Stomach (tissue), 4 donors: Measurements from ENCODE around the gene STAT5B.
"Not testable (repeated sequence)": the region's sequence is repeated elsewhere in the genome, so short reads cannot be mapped to it uniquely, and the experiment has no call there.

Experiments used
- POLR2A ChIP-seq, 4 donors: fragments of 450-650 bp; IDR thresholded peaks; one replicate each; pipeline ENCODE4 v1.6.1; 2016; ENCODE audit warnings: antibody characterized with exemption in 4 of 4, control low read depth in 2 of 4, mild to moderate bottlenecking in 1 of 4, moderate library complexity in 1 of 4
- TF ChIP-seq, protein P1 (sequence below), 7 experiments: fragments of 450-650 bp in 4 of 7; fragments of 200-600 bp in 3 of 7; sonication (generic) in 3 of 7; IDR thresholded peaks; one replicate each; pipeline ENCODE4 v1.5.1; 2016 to 2019; ENCODE audit warnings: antibody characterized with exemption in 7 of 7, control low read depth in 2 of 7, mild to moderate bottlenecking in 1 of 7

GRCh38 chr17:42211921-42212341 lies 64.3 kb downstream of the STAT5B start:
- not testable (repeated sequence) for TF ChIP-seq POLR2A (IDR thresholded peaks at IDR 0.05)
- TF ChIP-seq, protein P1, sequence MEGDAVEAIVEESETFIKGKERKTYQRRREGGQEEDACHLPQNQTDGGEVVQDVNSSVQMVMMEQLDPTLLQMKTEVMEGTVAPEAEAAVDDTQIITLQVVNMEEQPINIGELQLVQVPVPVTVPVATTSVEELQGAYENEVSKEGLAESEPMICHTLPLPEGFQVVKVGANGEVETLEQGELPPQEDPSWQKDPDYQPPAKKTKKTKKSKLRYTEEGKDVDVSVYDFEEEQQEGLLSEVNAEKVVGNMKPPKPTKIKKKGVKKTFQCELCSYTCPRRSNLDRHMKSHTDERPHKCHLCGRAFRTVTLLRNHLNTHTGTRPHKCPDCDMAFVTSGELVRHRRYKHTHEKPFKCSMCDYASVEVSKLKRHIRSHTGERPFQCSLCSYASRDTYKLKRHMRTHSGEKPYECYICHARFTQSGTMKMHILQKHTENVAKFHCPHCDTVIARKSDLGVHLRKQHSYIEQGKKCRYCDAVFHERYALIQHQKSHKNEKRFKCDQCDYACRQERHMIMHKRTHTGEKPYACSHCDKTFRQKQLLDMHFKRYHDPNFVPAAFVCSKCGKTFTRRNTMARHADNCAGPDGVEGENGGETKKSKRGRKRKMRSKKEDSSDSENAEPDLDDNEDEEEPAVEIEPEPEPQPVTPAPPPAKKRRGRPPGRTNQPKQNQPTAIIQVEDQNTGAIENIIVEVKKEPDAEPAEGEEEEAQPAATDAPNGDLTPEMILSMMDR (IDR thresholded peaks at IDR 0.05), result not testable (repeated sequence)
